HepG2 (cell line): ENCODE data around the gene ZNF121. TPM values are rescaled to one million over a fixed set of nuclear protein-coding genes. Genes with fewer than 3 reads are reported as not detected.

Experiments
- ATRX ChIP-seq: sonication (generic); formaldehyde crosslinking; IDR thresholded peaks from 2 replicates; pipeline ENCODE4 v1.4.0; 2020; ENCODE audit warnings: missing genetic modification reagents, borderline replicate concordance
- GFI1 ChIP-seq: sonication (generic); formaldehyde crosslinking; IDR thresholded peaks from 2 replicates; pipeline ENCODE4 v1.5.0; 2020; ENCODE audit warnings: missing genetic modification reagents, mild to moderate bottlenecking, borderline replicate concordance
- HNRNPL ChIP-seq: fragments of 200-400 bp; formaldehyde crosslinking; IDR thresholded peaks from 2 replicates; pipeline ENCODE4 v1.6.1; 2017; ENCODE audit warnings: mild to moderate bottlenecking, low read depth, low read length
- KAT8 ChIP-seq: IDR thresholded peaks from 2 replicates; pipeline ENCODE4 v1.6.1; 2016; ENCODE audit warnings: missing genetic modification reagents, missing compliant biosample characterization
- KLF15 ChIP-seq: sonication (generic); formaldehyde crosslinking; IDR thresholded peaks from 2 replicates; pipeline ENCODE4 v1.8.1; 2023; ENCODE audit warnings: borderline replicate concordance, mild to moderate bottlenecking, inconsistent platforms, missing genetic modification reagents, mixed read lengths
- POLR2A ChIP-seq, 2 experiments: IDR thresholded peaks; 2 replicates each; pipeline ENCODE4 v1.6.1; 2011; ENCODE audit warnings: low read depth in 2 of 2, low read length in 2 of 2, mild to moderate bottlenecking in 1 of 2, moderate library complexity in 1 of 2; ENCODE audit not compliant: insufficient read depth in 1 of 2
- POLR2AphosphoS2 ChIP-seq: IDR thresholded peaks from 2 replicates; pipeline ENCODE4 v1.6.1; 2011; ENCODE audit warnings: low read depth, low read length, improper control_type of control experiment
- POLR2G ChIP-seq: fragments of 200-400 bp; formaldehyde crosslinking; IDR thresholded peaks from 2 replicates; pipeline ENCODE4 v1.6.1; 2018; ENCODE audit warnings: mild to moderate bottlenecking, low read depth, low read length, moderate library complexity
- RBM39 ChIP-seq: fragments of 200-400 bp; formaldehyde crosslinking; IDR thresholded peaks from one replicate; pipeline ENCODE4 v1.6.1; 2018; ENCODE audit warnings: antibody characterized with exemption, mild to moderate bottlenecking, low read depth, low read length; ENCODE audit not compliant: poor library complexity, severe bottlenecking
- RXRB ChIP-seq: IDR thresholded peaks from 2 replicates; pipeline ENCODE4 v1.6.1; 2016; ENCODE audit warnings: borderline replicate concordance, missing genetic modification reagents, missing compliant biosample characterization
- THAP8 ChIP-seq: sonication (generic); formaldehyde crosslinking; IDR thresholded peaks from 2 replicates; pipeline ENCODE4 v1.5.1; 2020; ENCODE audit warnings: missing genetic modification reagents, mild to moderate bottlenecking, borderline replicate concordance
- ZBTB34 ChIP-seq: sonication (generic); formaldehyde crosslinking; IDR thresholded peaks from 2 replicates; pipeline ENCODE4 v1.8.0; 2022; ENCODE audit warnings: mild to moderate bottlenecking, missing genetic modification reagents
- ZBTB40 ChIP-seq, 2 experiments: fragments of 450-650 bp in 1 of 2; sonication (generic) in 1 of 2; formaldehyde crosslinking in 1 of 2; IDR thresholded peaks; 2 replicates each; pipeline versions ENCODE4 v1.6.1 to v1.8.0; 2016 to 2022; ENCODE audit warnings: antibody characterized with exemption in 1 of 2, mild to moderate bottlenecking in 1 of 2, missing genetic modification reagents in 1 of 2
- ZIK1 ChIP-seq: sonication (generic); formaldehyde crosslinking; IDR thresholded peaks from 2 replicates; pipeline ENCODE4 v1.5.0; 2020; ENCODE audit warnings: mild to moderate bottlenecking, low read depth, missing genetic modification reagents, borderline replicate concordance
- ZNF264 ChIP-seq: sonication (generic); formaldehyde crosslinking; IDR thresholded peaks from 2 replicates; pipeline ENCODE4 v1.4.0; 2020; ENCODE audit warnings: missing genetic modification reagents
- ZNF547 ChIP-seq: sonication (generic); formaldehyde crosslinking; IDR thresholded peaks from 2 replicates; pipeline ENCODE4 v1.5.1; 2020; ENCODE audit warnings: mild to moderate bottlenecking, missing genetic modification reagents
- polyA plus RNA-seq, 8 experiments: library from polyadenylated mRNA; depleted of rRNA in 3 of 8; stranded (reverse) in 7 of 8; unstranded in 1 of 8; fragments of >200 nt; fragmentation: Illumina TruSeq in 4 of 8; extraction: Trizol in 4 of 8; gene quantifications; 2 replicates each; pipeline versions ENCODE4 v1.2.1 to v1.2.3, GENCODE V29; 2011 to 2016; ENCODE audit warnings: low read depth in 4 of 8, missing spikeins in 1 of 8, mixed read lengths in 1 of 8; ENCODE audit not compliant: insufficient read depth in 1 of 8
- total RNA-seq, 5 experiments: library from RNA; depleted of rRNA; stranded (reverse); fragments of >200 nt; fragmentation: Illumina TruSeq; extraction: Trizol; gene quantifications; 2 replicates each; pipeline ENCODE4 v1.2.3, GENCODE V29; 2016; ENCODE audit warnings: low read depth in 1 of 5

The ZNF121 gene
- total and polyA plus RNA-seq, 2 of the 13 experiments (the other 11 are each of a cell fraction or from before 2014, with no cell fraction given), result 7.8 to 56.3 TPM

- TF ChIP-seq ZNF547 (CRISPR knock-in tag) (peak; percentile 81), ZIK1 (peak; percentile 62; the same call in 1 of the 2 replicates), KAT8 (peak; percentile 83), HNRNPL (peak; percentile 43; the same call in 1 of the 2 replicates), ZNF264 (CRISPR knock-in tag) (peak; percentile 76), ATRX (CRISPR knock-in tag) (no peak), POLR2AphosphoS2 (peak; percentile 53; the same call in 1 of the 2 replicates), ZBTB34 (peak; percentile 82; the same call in 1 of the 2 replicates), THAP8 (CRISPR knock-in tag) (no peak), POLR2A (IDR thresholded peaks at IDR 0.05; ENCODE audit: insufficient read depth in 1 of 2, low read depth in 2 of 2, low read length in 2 of 2) (peak; percentile 93 to 95), POLR2G (peak; percentile 95), GFI1 (CRISPR knock-in tag) (no peak), RXRB (CRISPR knock-in tag) (0 out of 2 replicates have a peak, but pooled peaks have one; percentile 26), KLF15 (CRISPR knock-in tag) (no peak), RBM39 (peak; percentile 83), ZBTB40 (IDR thresholded peaks at IDR 0.05) (peak; percentile 50; the same call in 1 of the 2 replicates), ZBTB40 (CRISPR knock-in tag; IDR thresholded peaks at IDR 0.05) (peak; percentile 83; the same call in 1 of the 2 replicates)
Observed at GRCh38 chr19:9584073-9584833, at the start of gene ZNF121 (continued).
